ENCODE measurements around the gene CFP.
"Not testable (repeated sequence)": the region's sequence is repeated elsewhere in the genome, so short reads cannot be mapped to it uniquely, and the experiment has no call there.

Gene CFP

DNA sequence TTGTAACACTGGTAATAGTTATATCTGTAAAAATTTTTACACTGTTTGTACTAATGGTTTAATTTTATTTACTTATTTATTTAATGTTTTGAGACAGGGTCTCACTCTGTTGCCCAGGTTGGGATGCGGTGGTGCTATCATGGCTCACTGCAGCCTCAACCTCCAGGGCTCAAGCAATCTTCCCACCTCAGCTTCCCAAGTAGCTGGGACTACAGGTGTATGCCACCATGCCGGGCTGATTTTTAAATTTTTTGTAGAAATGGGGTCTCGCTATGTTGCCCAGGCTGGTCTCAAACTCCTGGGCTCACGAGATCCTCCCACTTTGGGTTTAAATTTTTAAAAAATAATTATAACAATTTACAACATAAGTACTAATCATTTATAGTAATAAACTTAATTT lies 26.6 kb downstream of the CFP start:
- not testable (repeated sequence) for DNase-seq

DNA sequence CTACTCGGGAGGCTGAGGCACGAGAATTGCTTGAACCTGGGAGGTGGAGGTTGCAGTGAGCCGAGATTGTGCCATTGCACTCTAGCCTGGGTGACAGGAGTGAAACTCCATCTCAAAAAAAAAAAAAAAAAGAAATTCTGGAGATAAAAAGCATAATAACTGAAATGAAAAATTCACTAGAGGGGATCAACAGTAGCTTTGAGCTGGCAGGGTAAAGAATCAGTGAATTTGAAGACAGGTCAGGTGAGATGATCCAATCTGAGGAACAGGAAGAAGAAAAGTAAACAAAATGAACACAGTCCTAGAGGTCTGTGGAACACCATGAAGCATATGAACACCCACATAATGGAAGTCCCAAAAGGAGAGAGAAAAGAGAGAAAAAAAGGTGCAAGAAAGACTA lies 32.5 kb downstream of the CFP start:
- DNase-seq = no peak

DNA sequence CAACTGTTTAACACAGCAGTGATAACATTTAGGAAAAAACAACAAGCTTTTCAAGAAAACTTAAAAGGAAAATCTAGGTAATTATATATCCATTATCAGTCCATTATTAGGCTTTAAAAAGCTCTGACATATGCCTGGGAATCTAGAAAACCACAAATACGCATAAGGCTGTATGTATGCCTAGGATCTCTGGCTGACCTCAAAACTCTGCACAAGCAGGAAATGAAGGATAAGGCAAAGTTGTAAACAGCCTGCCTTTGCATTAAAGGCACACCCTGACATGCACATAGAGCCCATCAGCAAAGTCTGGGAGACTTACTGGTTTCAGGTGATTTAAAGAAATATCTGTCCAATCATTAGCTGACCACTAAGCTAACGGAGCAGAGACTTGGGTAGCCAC lies 33.5 kb downstream of the CFP start:
- DNase-seq = no peak

DNA sequence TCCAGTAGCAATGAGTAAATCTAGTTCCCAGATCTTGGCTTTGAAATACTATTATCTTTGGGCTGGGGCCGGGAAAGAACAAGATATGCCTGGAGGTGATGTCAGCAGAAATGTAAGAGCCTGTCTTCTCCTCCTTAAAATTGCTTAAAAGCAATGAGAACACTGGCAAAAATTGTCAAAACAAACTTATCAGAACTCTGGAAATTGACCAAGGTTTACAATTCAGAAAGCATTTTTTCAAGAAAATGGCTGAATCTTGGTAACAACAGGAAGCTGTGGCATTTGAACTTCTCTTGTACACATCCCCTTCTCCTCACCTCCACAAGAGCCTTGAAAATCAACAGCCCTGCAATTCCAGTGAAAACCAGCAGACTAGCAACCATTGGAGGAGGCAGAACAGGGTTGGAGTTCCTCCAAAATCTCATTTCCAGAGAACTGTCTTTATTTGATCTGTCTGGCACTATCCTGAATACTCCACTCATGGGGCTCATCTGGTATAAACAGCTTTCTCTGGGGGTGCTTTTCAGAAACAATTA lies 33.9 kb downstream of the CFP start:
- no peak for DNase-seq

DNA sequence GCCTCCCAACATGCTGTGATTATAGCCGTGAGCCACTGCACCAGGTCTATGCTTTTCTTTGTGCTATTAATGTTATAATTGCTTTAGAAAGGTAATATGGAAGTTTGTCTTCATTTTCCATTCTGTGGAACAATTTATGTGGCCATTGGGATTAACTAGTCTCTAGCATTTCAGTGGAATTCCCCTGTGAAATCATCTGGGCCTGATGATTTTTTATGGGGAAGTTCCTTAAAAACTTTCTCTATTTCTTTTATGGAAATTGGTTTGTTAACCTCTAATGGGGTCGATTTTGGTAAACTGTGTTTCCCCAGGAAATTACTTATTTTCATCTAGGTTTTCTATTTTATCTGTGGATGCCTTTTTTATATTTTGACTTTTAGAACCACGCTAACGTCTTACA lies 36.2 kb downstream of the CFP start:
- no peak for DNase-seq

DNA sequence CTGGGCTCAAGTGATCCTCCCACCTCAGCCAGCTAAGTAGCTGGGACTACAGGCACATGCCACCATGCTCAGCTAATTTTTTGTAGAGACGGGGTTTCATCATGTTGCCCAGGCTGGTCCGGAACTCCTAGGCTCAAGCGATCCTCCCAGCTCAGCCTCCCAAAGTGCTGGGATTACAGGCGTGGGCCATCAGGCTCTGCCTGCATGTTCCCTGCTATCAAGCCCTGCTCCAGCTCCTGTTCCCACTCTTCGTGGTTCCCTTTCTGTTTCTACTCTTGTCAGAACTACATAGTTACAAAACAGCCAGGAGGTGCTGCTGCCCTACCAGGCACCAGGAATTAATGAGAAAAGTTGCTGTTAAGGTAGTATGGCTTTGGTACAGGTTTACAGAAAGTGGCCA lies 38.7 kb downstream of the CFP start:
- DNase-seq = no peak

DNA sequence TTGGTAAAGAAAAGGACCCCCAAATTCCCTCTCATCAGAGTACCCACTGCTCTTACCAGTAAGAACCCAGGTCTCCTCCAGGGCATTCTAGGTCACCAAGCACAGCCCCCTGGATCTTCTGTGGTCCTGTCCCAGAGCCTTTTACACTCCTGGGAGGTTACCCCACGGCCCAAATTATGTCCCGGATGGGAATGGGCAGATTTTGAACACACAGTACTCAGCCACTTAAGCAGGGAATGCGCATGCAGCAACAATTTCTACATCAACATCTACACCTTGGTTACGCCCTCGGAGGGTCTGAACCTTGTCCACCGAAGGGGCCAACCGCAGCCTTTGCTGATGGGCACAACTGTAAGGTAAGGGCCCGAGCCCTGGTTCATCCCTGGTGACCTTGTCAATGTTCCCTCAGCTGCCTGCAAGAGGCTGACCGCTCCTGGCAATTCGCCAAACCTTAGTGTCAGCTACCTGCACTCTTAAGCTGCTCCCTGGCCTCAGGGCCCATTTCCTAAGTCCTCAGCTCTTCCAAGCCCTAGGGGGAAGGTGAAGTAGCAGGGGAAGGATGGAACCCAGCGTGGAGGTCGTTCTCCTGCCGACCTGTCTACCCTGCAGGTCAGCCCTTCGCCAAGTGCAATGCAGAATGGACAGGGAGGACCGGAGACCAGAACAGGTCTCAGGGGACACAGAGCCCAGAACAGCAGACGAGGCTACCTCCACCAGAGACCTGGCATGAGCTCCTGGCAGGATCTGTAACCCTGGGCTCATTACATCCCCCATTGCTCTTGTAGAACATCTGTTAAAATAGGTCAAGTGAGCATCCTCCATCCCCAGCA lies 41.6 kb downstream of the CFP start:
- DNase-seq = no peak

DNA sequence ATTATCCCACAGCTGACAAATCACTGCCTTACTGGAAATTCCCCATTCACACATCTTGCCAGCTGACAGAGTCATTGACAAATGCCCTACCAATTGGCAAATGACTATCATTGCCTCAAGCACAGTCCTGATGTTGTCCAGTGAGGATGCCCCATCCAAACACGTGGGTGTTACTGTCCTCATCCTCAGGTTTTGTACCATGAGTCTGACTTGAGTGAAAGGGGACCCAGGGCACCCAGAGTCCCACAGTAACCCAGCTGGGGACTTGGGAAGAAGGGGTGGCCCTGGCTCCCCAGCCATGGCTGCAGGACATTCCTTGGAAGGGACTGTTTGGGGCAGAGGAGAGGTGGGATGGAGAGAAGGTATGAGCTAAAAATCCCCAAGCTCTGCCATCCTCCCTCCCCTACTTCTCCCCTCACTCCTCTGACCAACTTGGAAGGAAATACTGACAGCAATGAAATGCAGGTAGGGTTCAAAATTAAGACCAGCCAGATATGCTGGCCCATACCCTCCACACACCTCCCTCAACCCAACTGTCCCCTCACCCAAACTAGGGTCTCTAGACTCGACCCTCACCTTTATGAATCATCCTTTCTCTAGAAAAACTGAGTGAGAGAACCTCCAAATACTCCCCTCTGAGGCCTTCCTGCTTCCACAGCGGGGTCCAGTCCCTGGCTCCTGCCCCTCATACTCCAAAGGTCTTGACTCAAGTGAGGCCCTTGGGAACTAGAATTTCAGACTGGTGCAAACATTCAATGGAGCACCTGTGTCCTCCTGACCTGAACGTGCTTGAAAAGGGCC lies 42.4 kb downstream of the CFP start:
- DNase-seq = no peak

DNA sequence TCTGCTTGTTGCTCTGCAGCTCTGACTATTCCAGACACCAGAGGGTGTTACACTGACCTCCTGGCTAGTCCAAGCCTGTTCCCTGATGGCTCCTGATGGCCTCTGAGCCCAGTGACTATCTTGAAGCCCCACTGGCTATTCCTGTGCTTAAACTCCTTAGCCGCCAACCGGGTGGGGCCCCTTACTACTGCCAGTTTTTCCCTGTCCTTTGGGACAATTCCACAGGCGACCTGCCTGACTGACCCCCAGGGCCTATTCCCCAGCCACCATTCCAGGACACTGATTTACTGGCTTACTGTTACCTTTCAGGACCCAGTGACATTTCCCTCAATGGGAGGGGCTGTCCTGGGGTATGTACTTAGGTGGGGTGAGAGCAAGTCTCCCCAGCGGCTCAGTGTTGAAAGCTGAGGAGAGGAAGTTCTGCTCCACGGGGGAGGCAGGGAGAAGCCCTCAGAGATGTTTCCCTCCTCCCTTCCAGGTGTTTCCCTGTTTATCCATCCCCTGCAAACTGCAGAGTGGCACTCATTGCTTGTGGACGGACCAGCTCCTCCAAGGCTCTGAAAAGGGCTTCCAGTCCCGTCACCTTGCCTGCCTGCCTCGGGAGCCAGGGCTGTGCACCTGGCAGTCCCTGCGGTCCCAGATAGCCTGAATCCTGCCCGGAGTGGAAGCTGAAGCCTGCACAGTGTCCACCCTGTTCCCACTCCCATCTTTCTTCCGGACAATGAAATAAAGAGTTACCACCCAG lies 43.5 kb downstream of the CFP start:
- DNase-seq = no peak

DNA sequence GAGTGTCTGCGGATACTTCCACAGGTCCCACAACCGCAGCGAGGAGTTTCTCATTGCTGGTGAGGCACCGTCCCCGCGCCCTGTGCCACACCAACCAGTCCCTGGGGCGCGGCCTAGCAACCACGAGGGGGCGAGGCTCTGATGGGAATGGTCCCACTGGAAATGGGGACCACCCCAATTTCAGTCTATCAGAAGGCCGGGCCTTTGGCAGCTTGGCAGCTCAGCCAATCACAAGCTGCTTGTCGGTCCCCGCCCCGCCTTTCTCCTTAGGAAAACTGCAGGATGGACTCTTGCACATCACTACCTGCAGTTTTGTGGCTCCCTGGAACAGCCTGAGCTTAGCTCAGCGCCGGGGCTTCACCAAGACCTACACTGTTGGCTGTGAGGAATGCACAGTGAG lies 44.5 kb downstream of the CFP start:
- no peak for DNase-seq

DNA sequence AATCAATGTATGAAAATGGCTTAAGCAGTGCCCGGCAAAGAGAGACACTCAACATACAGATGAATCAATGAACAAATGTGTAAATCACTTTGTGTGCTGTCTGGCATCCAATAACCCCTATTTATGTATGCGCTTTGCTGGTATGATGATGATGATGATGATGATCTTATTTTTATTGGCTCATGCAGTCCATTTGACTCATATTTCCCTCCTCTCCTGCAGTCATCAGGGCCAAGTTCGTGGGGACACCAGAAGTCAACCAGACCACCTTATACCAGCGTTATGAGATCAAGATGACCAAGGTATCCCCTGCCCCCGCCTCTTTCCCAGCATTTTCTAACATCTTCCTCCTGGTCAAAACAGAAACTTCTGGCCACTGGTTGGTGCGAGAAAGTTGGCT lies 45.0 kb downstream of the CFP start:
- no peak for DNase-seq

DNA sequence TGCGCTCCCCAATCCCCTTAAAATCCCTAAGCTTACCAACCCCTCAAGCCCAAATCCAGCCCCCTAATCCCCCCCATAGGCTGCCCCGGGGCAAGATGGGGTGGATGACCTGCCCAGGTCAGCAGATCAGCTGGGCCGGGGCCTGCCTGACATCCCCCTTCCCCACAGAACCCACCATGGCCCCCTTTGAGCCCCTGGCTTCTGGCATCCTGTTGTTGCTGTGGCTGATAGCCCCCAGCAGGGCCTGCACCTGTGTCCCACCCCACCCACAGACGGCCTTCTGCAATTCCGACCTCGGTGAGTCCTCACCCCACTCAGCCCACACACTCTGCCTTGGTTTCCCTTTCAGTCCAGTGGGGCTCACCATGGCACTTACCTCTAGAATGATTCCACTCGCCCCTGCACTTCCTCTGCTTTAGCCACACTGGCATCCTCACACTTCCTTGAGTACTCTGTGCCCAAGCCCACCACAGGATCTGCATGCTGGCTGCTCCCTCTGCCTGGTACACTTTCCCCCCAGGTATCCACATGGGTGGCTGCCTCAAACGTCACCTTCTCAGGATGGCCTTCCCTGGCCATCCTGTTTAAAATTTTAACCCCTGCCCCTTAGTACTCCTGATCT lies 46.4 kb downstream of the CFP start:
- DNase-seq = no peak

DNA sequence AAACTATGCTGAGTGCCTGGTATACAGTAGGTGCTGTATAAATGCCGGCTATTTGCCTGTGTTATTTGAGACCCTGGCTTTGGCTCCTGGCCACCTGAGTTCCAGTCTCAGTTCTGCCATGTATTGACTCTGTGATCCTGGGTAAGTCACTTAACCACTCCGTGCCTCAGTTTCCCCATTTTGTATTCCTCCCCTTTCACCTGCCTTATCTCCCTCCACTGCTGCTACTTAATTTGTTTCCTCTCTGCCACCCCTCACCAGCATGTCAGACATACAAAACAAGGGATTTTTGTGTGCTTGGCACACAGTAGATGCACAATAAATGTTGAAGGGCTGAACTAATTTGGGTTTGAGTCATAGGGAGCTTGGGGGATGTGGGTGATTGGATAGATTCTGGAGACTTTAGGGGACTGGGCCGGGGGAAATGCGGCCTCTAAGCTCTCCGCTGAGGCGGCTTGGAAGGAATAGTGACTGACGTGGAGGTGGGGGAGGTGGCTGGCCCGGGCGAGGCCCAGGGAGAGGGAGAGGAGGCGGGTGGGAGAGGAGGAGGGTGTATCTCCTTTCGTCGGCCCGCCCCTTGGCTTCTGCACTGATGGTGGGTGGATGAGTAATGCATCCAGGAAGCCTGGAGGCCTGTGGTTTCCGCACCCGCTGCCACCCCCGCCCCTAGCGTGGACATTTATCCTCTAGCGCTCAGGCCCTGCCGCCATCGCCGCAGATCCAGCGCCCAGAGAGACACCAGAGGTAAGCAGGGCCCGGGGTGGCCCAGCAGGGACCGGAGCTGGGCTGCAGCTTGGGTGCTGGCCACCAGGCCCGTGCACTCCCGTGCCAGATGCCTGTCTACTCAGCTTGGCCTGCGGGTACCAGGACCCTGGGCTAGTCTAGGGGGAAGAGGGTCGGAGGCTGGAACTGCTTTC lies 47.7 kb downstream of the CFP start, which contains the start of gene TIMP1:
Gene TIMP1, plus strand, starts transcription at position 706 of the 917 bp plus-strand sequence. CDS start 980 bp downstream, outside the sequence.
- peak; percentile 45 to 86 for DNase-seq

DNA sequence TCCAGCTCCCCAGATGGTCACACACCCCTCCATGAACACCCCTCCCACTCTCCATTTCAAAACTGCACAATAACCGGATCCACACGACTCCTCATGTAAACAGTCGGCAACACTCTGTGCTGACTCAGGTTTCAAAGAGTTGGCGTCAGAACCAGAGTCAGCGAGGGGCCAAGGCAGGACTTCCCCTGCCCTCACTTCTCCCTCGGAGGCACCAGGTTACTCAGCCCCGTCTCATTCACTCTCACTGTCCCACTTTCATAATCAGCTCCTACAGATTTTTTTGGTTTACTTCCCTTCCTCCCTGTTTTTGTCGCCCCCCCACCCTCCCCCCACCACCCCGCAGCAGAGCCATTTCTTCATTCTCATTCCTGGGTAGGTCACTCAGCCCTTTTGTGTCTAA lies 50.2 kb downstream of the CFP start:
- DNase-seq = peak in 1 of 2 donors; percentile 10

DNA sequence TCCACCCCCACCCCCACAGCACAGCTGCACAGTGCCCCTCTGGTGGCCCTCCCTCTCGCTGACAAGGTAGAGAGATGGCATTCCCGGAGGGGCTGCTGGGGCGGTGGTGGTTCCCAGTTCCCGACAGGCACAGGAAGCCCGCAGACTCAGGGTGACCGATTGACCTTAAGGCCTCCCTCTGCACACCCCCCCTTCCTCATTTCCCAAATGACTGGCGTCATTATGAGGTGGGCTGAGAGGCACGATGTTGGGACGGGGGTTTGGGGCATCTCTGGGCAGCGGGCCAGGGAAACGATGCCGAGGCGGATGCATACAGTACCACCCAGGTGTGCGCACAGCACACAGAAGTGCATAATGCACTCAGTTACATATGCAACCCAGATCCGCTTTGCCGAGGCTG lies 51.0 kb downstream of the CFP start:
- DNase-seq = no peak

DNA sequence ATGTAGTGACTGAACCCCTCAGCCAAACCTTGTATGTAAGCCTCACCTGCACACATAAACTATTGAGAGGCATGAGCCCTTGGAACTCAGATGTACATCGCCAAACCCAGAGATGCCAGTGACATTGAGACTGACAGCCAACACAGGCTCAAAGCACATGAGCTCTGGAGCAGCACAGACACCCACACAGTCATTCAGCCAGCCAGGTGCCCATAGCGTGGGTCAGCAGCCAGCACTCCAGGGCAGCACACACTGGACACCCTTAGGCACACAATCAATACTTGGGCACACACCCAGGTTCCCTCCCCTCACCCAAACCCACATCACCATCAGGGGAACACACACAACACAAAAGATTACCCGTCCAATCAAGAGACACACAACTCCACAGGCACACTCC lies 51.8 kb downstream of the CFP start:
- no peak for DNase-seq

DNA sequence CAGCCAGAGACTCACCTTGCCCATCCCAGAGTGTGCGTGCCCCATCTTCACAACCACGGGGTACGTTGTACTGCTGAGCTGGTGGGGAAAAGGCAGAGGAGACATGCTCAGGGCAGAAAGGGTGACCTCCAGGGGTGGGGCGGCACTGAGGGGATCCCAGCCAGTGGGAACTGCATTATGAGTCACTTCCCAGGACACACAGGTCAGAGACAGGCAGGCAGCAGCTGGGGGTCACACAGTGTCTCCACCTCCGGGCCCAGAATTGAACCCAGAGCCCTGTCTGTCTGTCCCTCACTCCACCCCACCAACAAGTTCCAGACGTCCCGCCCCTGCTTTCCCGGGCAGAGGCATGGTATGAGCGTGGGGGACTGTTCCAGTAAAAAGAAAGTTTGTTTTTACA lies 52.3 kb downstream of the CFP start:
- DNase-seq = no peak

DNA sequence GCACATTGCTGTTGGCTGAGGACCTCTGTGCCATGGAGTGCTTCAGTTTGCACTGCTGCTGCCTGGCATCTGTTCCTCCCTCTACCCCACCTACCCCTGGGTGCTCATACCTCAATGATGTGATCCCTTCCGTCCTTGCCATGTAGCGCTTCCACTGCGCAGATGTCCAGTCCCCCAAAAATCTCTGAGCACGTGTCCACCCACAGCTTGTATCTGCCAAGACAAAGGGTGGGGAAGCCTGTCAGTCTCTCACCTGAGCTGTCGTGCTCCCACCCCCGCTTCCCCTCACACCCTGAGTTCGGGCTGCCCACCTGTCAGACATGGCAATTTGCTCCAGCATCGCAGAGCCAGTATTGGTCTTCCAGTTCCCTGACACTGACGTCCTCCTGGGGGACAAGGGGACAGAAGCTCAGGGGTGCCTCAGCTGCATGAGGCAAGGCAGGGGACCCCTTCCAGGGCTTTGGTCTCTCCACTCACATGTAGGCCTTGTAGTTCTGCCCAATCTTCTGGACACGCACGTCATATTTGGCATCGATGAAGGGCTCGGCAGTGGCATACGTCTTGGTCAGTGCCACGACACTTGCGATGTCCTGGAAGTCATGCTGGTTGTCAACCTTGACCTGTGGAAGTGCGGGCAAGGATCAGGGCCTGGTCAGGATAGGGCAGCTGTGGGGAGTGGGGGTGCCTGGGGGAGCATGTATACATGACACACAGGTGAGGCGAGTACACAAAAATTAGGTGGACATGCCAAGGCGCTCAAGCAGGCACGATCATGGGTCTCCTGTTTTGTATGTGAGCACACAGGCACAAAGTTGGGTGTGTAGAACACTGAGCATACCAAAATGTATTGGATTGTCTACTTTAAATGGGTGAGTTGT lies 53.5 kb downstream of the CFP start:
- no peak for DNase-seq

DNA sequence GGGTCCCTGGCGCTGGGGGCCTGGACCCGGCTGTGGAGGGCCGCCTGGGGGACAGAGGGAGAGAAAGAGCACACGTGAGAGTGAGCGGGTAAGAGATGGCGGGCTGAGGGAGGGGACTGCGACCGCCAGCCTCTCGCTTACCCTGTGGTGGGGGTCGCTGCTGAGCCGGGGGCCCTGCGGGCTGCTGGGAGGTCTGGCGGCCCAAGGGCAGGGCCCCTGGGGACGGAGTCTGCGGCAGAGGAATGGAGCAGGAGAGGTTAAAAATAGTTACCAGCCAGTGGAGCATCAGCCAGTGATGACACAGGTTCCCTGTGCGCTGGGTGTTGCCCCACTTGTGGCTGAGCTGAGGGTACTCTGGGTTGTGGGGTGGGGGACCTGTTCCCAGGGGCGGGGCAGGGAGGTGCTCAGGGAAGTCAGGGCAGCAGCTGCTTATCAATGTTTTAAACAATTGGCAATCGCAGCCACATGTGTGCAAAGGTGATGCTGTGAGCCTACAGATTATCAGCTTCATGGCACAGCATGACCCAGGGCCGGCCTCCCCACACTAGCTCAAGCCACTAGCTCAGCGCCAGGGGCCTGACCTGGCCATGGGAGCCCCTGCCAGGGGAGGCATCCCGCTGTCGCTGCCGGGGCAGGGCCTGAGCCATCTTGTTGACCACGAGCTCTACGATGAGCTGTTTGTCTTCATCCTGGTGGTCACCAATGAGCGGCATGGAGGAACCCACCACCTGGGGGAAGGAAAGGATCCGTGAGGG lies 55.0 kb downstream of the CFP start:
- DNase-seq = no peak

DNA sequence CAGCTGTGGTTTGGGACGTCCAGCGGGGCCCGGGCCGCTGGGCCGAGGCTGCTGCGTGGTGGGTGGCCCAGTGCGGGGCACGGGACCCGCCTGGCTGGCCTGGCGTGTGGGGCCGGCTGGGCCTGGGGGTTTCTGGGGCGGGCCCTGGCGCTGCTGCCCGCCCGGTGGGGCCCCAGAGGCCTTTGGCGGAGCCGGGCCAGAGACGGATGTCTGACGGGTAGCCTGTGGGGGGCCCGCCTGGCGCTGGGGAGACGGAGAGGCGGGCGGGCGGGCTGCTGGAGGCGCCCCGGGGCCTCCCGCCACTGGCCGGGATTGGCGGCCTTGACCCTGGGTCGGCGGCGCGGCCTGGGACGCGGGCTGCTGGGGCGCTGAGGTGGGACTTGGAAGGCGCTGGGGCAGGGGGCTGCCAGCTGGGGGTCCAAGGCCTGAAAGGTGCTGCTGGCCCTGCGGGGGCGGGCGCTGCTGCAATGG lies 55.6 kb downstream of the CFP start:
- DNase-seq = no peak
